KMS-11 (cell line): ENCODE results near the gene TRIO.

Experiments used
- H2AFZ ChIP-seq: fragments of 200-600 bp; sonication (generic); 2 replicates; pipeline ENCODE4 v1.6.1; 2016; ENCODE audit warnings: antibody characterized with exemption, mixed run types, low read depth
- H3K27ac ChIP-seq: fragments of 200-600 bp; sonication (generic); 2 replicates; pipeline ENCODE4 v1.6.1; 2016; ENCODE audit warnings: mild to moderate bottlenecking, mixed run types
- H3K27me3 ChIP-seq: fragments of 200-600 bp; sonication (generic); 2 replicates; pipeline ENCODE4 v1.6.1; 2017; ENCODE audit warnings: mild to moderate bottlenecking, low read depth, mixed run types, moderate library complexity; ENCODE audit not compliant: insufficient read depth
- H3K36me3 ChIP-seq: fragments of 200-600 bp; sonication (generic); 2 replicates; pipeline ENCODE4 v1.6.1; 2017; ENCODE audit warnings: mild to moderate bottlenecking, mixed run types; ENCODE audit not compliant: insufficient read depth
- H3K4me1 ChIP-seq: fragments of 200-600 bp; sonication (generic); 2 replicates; pipeline ENCODE4 v1.6.1; 2016; ENCODE audit warnings: mild to moderate bottlenecking, low read depth, mixed run types; ENCODE audit not compliant: poor library complexity, severe bottlenecking
- H3K4me2 ChIP-seq: fragments of 200-600 bp; sonication (generic); 2 replicates; pipeline ENCODE4 v1.7.0; 2016; ENCODE audit warnings: mild to moderate bottlenecking, mixed run types
- H3K4me3 ChIP-seq: fragments of 200-600 bp; sonication (generic); IDR thresholded peaks from 2 replicates; pipeline ENCODE4 v1.6.1; 2017; ENCODE audit warnings: low read depth, low read length, mixed read lengths; ENCODE audit not compliant: insufficient read depth
- H3K79me2 ChIP-seq: fragments of 200-600 bp; sonication (generic); 2 replicates; pipeline ENCODE4 v1.6.1; 2016; ENCODE audit warnings: low read depth, mixed run types; ENCODE audit not compliant: insufficient read depth
- H3K9ac ChIP-seq: fragments of 200-600 bp; sonication (generic); 2 replicates; pipeline ENCODE4 v1.6.1; 2016; ENCODE audit warnings: mild to moderate bottlenecking, mixed run types
- H4K20me1 ChIP-seq: fragments of 200-600 bp; sonication (generic); 2 replicates; pipeline ENCODE4 v1.6.1; 2016; ENCODE audit warnings: mild to moderate bottlenecking, mixed run types; ENCODE audit not compliant: insufficient read depth
- TF ChIP-seq, protein P1 (sequence below): fragments of 200-600 bp; sonication (generic); conservative IDR thresholded peaks from 2 replicates; pipeline ENCODE4 v1.6.1; 2017; ENCODE audit warnings: low read depth, mild to moderate bottlenecking, antibody characterized with exemption, low read length, moderate library complexity, mixed read lengths

TRIO gene

DNA sequence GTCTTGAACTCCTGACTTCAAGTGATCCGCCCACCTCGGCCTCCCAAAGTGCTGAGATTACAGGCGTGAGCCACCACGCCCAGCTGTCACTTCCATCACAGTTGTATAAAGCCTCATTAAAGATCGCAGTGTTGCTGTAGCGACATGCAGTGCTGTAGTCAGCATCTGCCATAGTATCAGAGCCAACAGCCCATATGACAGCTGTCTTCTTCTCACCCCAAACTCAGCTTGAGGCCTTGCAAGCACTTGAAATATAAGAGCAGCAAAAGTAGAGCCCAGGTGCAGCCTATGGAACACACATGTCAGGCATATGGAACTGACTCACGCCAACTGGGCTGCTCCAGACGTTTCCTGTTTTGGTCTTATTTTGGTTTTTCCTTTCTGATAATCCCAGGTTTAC lies 167.8 kb downstream of the TRIO start:
- TF ChIP-seq, protein P1, sequence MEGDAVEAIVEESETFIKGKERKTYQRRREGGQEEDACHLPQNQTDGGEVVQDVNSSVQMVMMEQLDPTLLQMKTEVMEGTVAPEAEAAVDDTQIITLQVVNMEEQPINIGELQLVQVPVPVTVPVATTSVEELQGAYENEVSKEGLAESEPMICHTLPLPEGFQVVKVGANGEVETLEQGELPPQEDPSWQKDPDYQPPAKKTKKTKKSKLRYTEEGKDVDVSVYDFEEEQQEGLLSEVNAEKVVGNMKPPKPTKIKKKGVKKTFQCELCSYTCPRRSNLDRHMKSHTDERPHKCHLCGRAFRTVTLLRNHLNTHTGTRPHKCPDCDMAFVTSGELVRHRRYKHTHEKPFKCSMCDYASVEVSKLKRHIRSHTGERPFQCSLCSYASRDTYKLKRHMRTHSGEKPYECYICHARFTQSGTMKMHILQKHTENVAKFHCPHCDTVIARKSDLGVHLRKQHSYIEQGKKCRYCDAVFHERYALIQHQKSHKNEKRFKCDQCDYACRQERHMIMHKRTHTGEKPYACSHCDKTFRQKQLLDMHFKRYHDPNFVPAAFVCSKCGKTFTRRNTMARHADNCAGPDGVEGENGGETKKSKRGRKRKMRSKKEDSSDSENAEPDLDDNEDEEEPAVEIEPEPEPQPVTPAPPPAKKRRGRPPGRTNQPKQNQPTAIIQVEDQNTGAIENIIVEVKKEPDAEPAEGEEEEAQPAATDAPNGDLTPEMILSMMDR = no peak
- Histone ChIP-seq H3K4me1 (no peaks in the 10 kb centered on the region), H3K4me3 (no peak overlapping the region), H3K4me2 (no peak overlapping the region), H3K79me2 (no peaks in the 10 kb centered on the region), H2AFZ (no peak overlapping the region), H3K36me3 (no peaks in the 10 kb centered on the region), H4K20me1 (no peaks in the 10 kb centered on the region), H3K27me3 (no peaks in the 10 kb centered on the region), H3K9ac (no peak overlapping the region), H3K27ac (no peak overlapping the region)

DNA sequence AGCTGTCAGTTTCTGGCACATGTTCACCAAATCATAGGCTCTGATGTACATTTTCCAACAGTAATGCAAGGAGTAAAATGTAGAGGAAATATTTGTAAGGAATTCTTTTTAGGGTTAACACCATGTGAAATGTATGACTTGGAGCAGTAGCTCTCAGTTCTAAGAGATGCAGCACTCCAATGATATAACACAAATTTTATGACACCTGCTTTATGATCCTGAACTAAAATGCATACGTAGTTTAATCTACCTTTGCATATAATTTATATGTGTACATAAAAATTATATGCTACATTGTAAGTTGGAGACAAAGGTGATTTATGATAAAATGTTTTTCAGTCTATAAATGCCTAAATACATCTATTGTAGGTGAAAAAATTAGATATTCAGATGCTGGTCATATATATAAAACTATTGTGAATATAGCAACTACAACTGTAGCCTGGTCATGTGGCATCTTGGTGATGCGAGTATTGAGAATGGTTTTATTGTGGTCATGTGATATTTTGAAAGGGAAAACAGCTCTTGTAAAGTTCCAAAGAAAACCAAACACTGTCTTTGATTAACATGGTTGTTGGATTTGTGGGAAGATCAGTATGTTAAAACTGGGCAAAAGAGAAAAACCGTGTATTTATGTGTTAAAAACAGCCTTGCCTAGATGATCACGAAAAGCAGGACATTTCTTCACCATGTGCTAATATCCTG lies 171.0 kb downstream of the TRIO start:
- Histone ChIP-seq H3K4me2 (no peak overlapping the region), H3K36me3 (peaks cover 9% of the 10 kb centered on the region; the same call in 1 of the 2 replicates), H2AFZ (no peak overlapping the region), H3K27ac (no peak overlapping the region), H3K9ac (no peak overlapping the region), H3K4me3 (no peak overlapping the region), H4K20me1 (no peaks in the 10 kb centered on the region), H3K27me3 (no peaks in the 10 kb centered on the region), H3K79me2 (no peaks in the 10 kb centered on the region), H3K4me1 (no peaks in the 10 kb centered on the region)
- TF ChIP-seq, protein P1 = no peak

DNA sequence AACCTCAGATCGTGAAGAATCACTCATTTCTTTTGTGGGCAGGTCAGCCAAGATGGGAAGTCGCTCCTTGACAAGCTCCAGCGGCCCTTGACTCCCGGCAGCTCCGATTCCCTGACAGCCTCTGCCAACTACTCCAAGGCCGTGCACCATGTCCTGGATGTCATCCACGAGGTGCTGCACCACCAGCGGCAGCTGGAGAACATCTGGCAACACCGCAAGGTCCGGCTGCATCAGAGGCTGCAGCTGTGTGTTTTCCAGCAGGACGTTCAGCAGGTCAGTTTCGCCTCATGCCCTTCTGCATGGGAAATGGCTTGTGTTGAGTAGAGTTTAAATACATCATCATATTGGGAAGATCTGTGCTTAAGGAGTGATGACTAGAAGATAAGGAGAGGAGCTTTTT lies 173.3 kb downstream of the TRIO start:
- Histone ChIP-seq H2AFZ (no peak overlapping the region), H3K4me1 (no peaks in the 10 kb centered on the region), H4K20me1 (no peaks in the 10 kb centered on the region), H3K79me2 (no peaks in the 10 kb centered on the region), H3K4me2 (no peak overlapping the region), H3K27ac (no peak overlapping the region), H3K4me3 (no peak overlapping the region), H3K36me3 (peaks cover 9% of the 10 kb centered on the region; the same call in 1 of the 2 replicates), H3K9ac (no peak overlapping the region), H3K27me3 (no peaks in the 10 kb centered on the region)
- TF ChIP-seq, protein P1 = no peak

DNA sequence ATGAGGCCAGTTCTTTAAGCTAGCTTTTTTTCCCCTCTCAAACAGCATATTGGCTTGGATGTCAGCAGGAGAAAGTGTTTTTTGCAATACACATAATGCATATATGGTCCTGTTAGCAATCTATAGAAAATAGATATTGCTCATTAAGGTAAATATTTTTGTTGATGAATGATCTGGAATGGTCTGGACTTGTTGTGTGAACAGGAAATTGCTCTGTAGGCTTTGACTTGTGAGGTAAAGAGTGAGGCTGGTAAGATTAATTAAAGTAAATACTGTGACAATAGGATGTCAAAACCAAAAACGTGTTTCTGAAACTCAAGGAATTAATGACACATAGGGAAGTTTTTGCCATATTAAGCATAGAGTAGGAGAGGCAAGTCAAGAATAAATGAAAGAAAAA lies 176.0 kb downstream of the TRIO start:
- Histone ChIP-seq H3K4me3 (no peak overlapping the region), H3K79me2 (no peaks in the 10 kb centered on the region), H4K20me1 (no peaks in the 10 kb centered on the region), H3K27ac (no peak overlapping the region), H3K9ac (no peak overlapping the region), H3K4me2 (no peak overlapping the region), H3K4me1 (no peaks in the 10 kb centered on the region), H2AFZ (no peak overlapping the region), H3K27me3 (no peaks in the 10 kb centered on the region), H3K36me3 (peaks cover 9% of the 10 kb centered on the region; the same call in 1 of the 2 replicates)
- TF ChIP-seq, protein P1 = no peak
